ENCODE results near the gene UNC5C. TPM values are rescaled to one million over a fixed set of nuclear protein-coding genes. Genes with fewer than 3 reads are reported as not detected.
A peak's percentile ranks its signal among the peaks of the same experiment; 100 is the strongest.

The UNC5C gene
- total RNA-seq, 1 experiment from 2014 or later, result 11.3 TPM

GRCh38 chr4:95546866-95547714 lies 1.7 kb downstream of the UNC5C start:
- no peak for DNase-seq (ENCODE audit: low spot score)

- DNase-seq (ENCODE audit: low spot score), result no peak
Measured at GRCh38 chr4:95546221-95546620, 2.6 kb downstream of the UNC5C start.

GRCh38 chr4:95545546-95545945 lies 3.2 kb downstream of the UNC5C start:
- no peak for DNase-seq (ENCODE audit: low spot score)

GRCh38 chr4:95544113-95545103 lies 4.4 kb downstream of the UNC5C start:
- no peak for DNase-seq (ENCODE audit: low spot score)

GRCh38 chr4:95541889-95542607 lies 6.7 kb downstream of the UNC5C start:
- DNase-seq (ENCODE audit: low spot score), result no peak

GRCh38 chr4:95541094-95541493 lies 7.7 kb downstream of the UNC5C start:
- no peak for DNase-seq (ENCODE audit: low spot score)

- DNase-seq (ENCODE audit: low spot score), result no peak
Measured at GRCh38 chr4:95540227-95540626, 8.5 kb downstream of the UNC5C start.

- DNase-seq (ENCODE audit: low spot score), result no peak
Measured at GRCh38 chr4:95539106-95539505, 9.7 kb downstream of the UNC5C start.

GRCh38 chr4:95537863-95538488 lies 10.8 kb downstream of the UNC5C start:
- no peak for DNase-seq (ENCODE audit: low spot score)

GRCh38 chr4:95537191-95537590 lies 11.6 kb downstream of the UNC5C start:
- DNase-seq (ENCODE audit: low spot score), result no peak

GRCh38 chr4:95536650-95537049 lies 12.1 kb downstream of the UNC5C start:
- no peak for DNase-seq (ENCODE audit: low spot score)

GRCh38 chr4:95535180-95535579 lies 13.6 kb downstream of the UNC5C start:
- DNase-seq (ENCODE audit: low spot score), result no peak

GRCh38 chr4:95534032-95534431 lies 14.7 kb downstream of the UNC5C start:
- no peak for DNase-seq (ENCODE audit: low spot score)

GRCh38 chr4:95533254-95533653 lies 15.5 kb downstream of the UNC5C start:
- no peak for DNase-seq (ENCODE audit: low spot score)

GRCh38 chr4:95532305-95532704 lies 16.5 kb downstream of the UNC5C start:
- DNase-seq (ENCODE audit: low spot score), result no peak

GRCh38 chr4:95531141-95531540 lies 17.6 kb downstream of the UNC5C start:
- peak; percentile 46 for DNase-seq (ENCODE audit: low spot score)

- no peak for DNase-seq (ENCODE audit: low spot score)
Measured at GRCh38 chr4:95529946-95530345, 18.8 kb downstream of the UNC5C start.

GRCh38 chr4:95528388-95528948 lies 20.3 kb downstream of the UNC5C start:
- no peak for DNase-seq (ENCODE audit: low spot score)

- no peak for DNase-seq (ENCODE audit: low spot score)
Measured at GRCh38 chr4:95526075-95526474, 22.7 kb downstream of the UNC5C start.

- DNase-seq (ENCODE audit: low spot score), result no peak
Measured at GRCh38 chr4:95524729-95525128, 24.0 kb downstream of the UNC5C start.

- DNase-seq (ENCODE audit: low spot score), result no peak
Measured at GRCh38 chr4:95524184-95524583, 24.6 kb downstream of the UNC5C start.

Measured in H4 (cell line).